ENCODE measurements around the gene SPDYE4.

- TF ChIP-seq CTCF (IDR thresholded peaks at IDR 0.05) = no peak
- no peak for TF ChIP-seq POLR2AphosphoS5 (IDR thresholded peaks at IDR 0.05; ENCODE audit: low read depth, low read length)
These were observed 32.2 kb downstream of the SPDYE4 start for GRCh38 chr17:8725881-8726876.
